NCI-H2171 treated with DMSO at 0.1 percent for 48 hours (cell line): ENCODE measurements around the gene KIDINS220.
A peak's percentile ranks its signal among the peaks of the same experiment; 100 is the strongest.
"Not testable (repeated sequence)": the region's sequence is repeated elsewhere in the genome, so short reads cannot be mapped to it uniquely, and the experiment has no call there.

Experiments used
- DNase-seq: peaks from one replicate; lab custom pipeline; 2025; lab: John Stamatoyannopoulos, UW

KIDINS220 gene

GRCh38 chr2:8754106-8754776 is 83.2 kb downstream of the KIDINS220 start:
- DNase-seq, result peak; percentile 48

- peak; percentile 11 for DNase-seq
These were observed 83.8 kb downstream of the KIDINS220 start for GRCh38 chr2:8753609-8754008.

GRCh38 chr2:8752385-8752784 is 85.0 kb downstream of the KIDINS220 start:
- DNase-seq, result no peak

- no peak for DNase-seq
These were observed 87.2 kb downstream of the KIDINS220 start for GRCh38 chr2:8750221-8750620.

GRCh38 chr2:8743261-8743660 is 94.2 kb downstream of the KIDINS220 start:
- no peak for DNase-seq

- DNase-seq, result no peak
These were observed 97.3 kb downstream of the KIDINS220 start for GRCh38 chr2:8740136-8740535.

GRCh38 chr2:8737571-8738175 is 99.7 kb downstream of the KIDINS220 start:
- no peak for DNase-seq

GRCh38 chr2:8732601-8733000 is 104.8 kb downstream of the KIDINS220 start:
- DNase-seq, result no peak

- no peak for DNase-seq
These were observed 107.5 kb downstream of the KIDINS220 start for GRCh38 chr2:8729939-8730338.

- DNase-seq, result not testable (repeated sequence)
These were observed 108.3 kb downstream of the KIDINS220 start for GRCh38 chr2:8729101-8729500.

GRCh38 chr2:8728305-8729015 is 109.0 kb downstream of the KIDINS220 start:
- no peak for DNase-seq

GRCh38 chr2:8725838-8726237 is 111.6 kb downstream of the KIDINS220 start:
- no peak for DNase-seq

GRCh38 chr2:8722986-8723385 is 114.4 kb downstream of the KIDINS220 start:
- no peak for DNase-seq

- no peak for DNase-seq
These were observed 116.0 kb downstream of the KIDINS220 start for GRCh38 chr2:8721410-8721809.

- DNase-seq, result no peak
These were observed 116.7 kb downstream of the KIDINS220 start for GRCh38 chr2:8720741-8721140.

- DNase-seq, result peak; percentile 82
These were observed 117.9 kb downstream of the KIDINS220 start for GRCh38 chr2:8719528-8719927.

- DNase-seq, result no peak
These were observed 122.4 kb downstream of the KIDINS220 start for GRCh38 chr2:8714971-8715370.

GRCh38 chr2:8714283-8714682 is 123.1 kb downstream of the KIDINS220 start:
- no peak for DNase-seq

GRCh38 chr2:8710951-8711350 is 126.5 kb downstream of the KIDINS220 start:
- DNase-seq, result no peak

- no peak for DNase-seq
These were observed 127.8 kb downstream of the KIDINS220 start for GRCh38 chr2:8709611-8710010.

GRCh38 chr2:8704906-8705305 is 132.5 kb downstream of the KIDINS220 start:
- no peak for DNase-seq

GRCh38 chr2:8701681-8702379 is 135.6 kb downstream of the KIDINS220 start:
- no peak for DNase-seq

GRCh38 chr2:8699839-8700238 is 137.6 kb downstream of the KIDINS220 start:
- DNase-seq, result no peak
